Measurements from ENCODE around the gene TRPV3. TPM values are rescaled to one million over a fixed set of nuclear protein-coding genes. Genes with fewer than 3 reads are reported as not detected.

TRPV3 gene
- total and polyA plus RNA-seq, 2 of the 8 experiments (the other 6 are each of a cell fraction or from before 2014, with no cell fraction given), result 0.56 to 1.0 TPM

DNA sequence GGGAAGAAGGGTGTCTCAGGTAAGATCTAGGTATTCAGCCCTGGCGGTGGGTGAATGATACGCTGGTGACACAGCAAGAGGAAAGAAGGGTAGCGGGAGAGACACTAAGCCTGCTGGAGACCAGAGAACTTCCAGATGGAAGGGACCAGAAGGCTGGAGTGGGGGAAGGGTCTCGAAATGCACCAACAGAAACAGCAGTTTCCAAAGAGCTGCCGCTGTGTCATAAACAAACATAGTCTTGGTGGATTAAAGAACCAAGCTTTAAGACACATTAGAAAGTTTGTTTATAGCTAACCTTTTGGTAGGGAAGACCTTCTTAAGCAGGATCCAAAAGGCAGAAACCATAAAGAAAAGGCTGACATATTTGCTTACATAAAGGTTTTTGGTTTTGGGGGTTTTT lies 20.9 kb downstream of the TRPV3 start:
- peak overlapping the region; percentile 7; the same call in 1 of the 2 replicates for H2BK12ac ChIP-seq (ENCODE audit: low read depth, low read length)
- no peak overlapping the region for H3K56ac ChIP-seq (replicated peaks; ENCODE audit: insufficient read length, low read depth, low read length)
- H3K27me3 ChIP-seq (replicated peaks in 1 of 4; ENCODE audit: control insufficient read depth in 3 of 4, extremely low read depth in 1 of 4, insufficient read depth in 3 of 4, low read length in 3 of 4), result no peaks in the 10 kb centered on the region
- peaks cover 0 to 7% (median 4%) of the 10 kb centered on the region in 4 experiments; a peak in 5 of 7 replicates for H3K4me1 ChIP-seq (replicated peaks in 1 of 4; ENCODE audit: control insufficient read depth in 3 of 4, insufficient read depth in 4 of 4, low read length in 3 of 4)
- H4K91ac ChIP-seq (replicated peaks; ENCODE audit: insufficient read length, low read length), result no peak overlapping the region
- no peak overlapping the region for H2BK20ac ChIP-seq (ENCODE audit: low read length)
- no peak overlapping the region for H3K9ac ChIP-seq (replicated peaks in 1 of 4; ENCODE audit: extremely low read depth in 1 of 4, low read depth in 3 of 4, low read length in 3 of 4)
- H3K18ac ChIP-seq (ENCODE audit: extremely low read depth, low read length), result no peak overlapping the region
- no peaks in the 10 kb centered on the region for H3K36me3 ChIP-seq (ENCODE audit: control insufficient read depth in 2 of 4, insufficient read depth in 4 of 4, low read length in 3 of 4)
- no peak overlapping the region for H2BK15ac ChIP-seq (ENCODE audit: low read length)
- no peak overlapping the region for H3K4me3 ChIP-seq (ENCODE audit: extremely low read depth in 1 of 4, insufficient read depth in 2 of 4, low read depth in 3 of 4, low read length in 4 of 4)
- H4K5ac ChIP-seq (ENCODE audit: insufficient read length, low read depth, low read length), result no peak overlapping the region
- H3K79me1 ChIP-seq (ENCODE audit: low read depth, low read length), result no peaks in the 10 kb centered on the region
- DNase-seq (ENCODE audit: low read depth in 1 of 2, low spot score in 2 of 2) (no peak), FAIRE-seq (no peak)
- H3K27ac ChIP-seq (ENCODE audit: low read depth, low read length), result no peak overlapping the region
- no peaks in the 10 kb centered on the region for H4K20me1 ChIP-seq (replicated peaks in 1 of 2; ENCODE audit: control insufficient read depth in 1 of 2, insufficient read depth in 2 of 2, low read length in 2 of 2)
- H3K79me2 ChIP-seq (ENCODE audit: control insufficient read depth in 1 of 2, insufficient read depth in 2 of 2, low read length in 2 of 2), result no peaks in the 10 kb centered on the region
- H3K9me3 ChIP-seq (ENCODE audit: insufficient read depth in 2 of 2, low read depth in 1 of 2, low read length in 1 of 2), result no peaks in the 10 kb centered on the region
- 86% methylated on average over 5 of the region's 5 CpGs; no CpG with 5 or more reads in 1 of the 2 experiments for WGBS, 2 experiments (ENCODE audit: extremely low coverage in 1 of 2, insufficient coverage in 1 of 2, insufficient read length in 1 of 2, insufficient replicate concordance in 2 of 2, low coverage in 1 of 2, low lambda C conversion rate in 2 of 2, missing lambda C conversion rate in 1 of 2)
- H4K8ac ChIP-seq (ENCODE audit: extremely low read depth, insufficient read depth, low read length), result no peak overlapping the region
- peaks cover 6% of the 10 kb centered on the region; the same call in 1 of the 2 replicates for H3K23me2 ChIP-seq (ENCODE audit: low read depth, low read length)
- H3K14ac ChIP-seq (ENCODE audit: insufficient read length), result no peak overlapping the region
- CTCF ChIA-PET (ENCODE audit: partially characterized antibody), result interaction anchor here (0.7 to 2.2 kb wide), 7 partner anchors 19 to 491 kb away, joined by 3 to 10 read pairs (median 4); no protein-coding TSS in a partner anchor
- H3K4me2 ChIP-seq (ENCODE audit: insufficient read depth in 1 of 2, low read depth in 2 of 2, low read length in 2 of 2), result 0 out of 4 replicates have a peak overlapping the region, but pooled peaks of 1 of the 2 experiments have one; percentile 49
- no peak overlapping the region for H3K4ac ChIP-seq (replicated peaks; ENCODE audit: insufficient read length, low read depth, low read length)
- no peak overlapping the region for H2AK5ac ChIP-seq (ENCODE audit: low read depth, low read length)
- no peak overlapping the region for H2BK120ac ChIP-seq (replicated peaks; ENCODE audit: low read depth, low read length)
- no peak overlapping the region for H2BK5ac ChIP-seq (ENCODE audit: low read depth, low read length)
- POLR2A ChIA-PET (ENCODE audit: partially characterized antibody), result interaction anchor here (1.8 kb wide), 1 partner anchor 131 kb away, joined by 4 read pairs; no protein-coding TSS in a partner anchor
- H3K23ac ChIP-seq (ENCODE audit: insufficient read length), result no peak overlapping the region
- H2AFZ ChIP-seq (ENCODE audit: low read length), result no peak overlapping the region
- TF ChIP-seq CREB1 (IDR thresholded peaks at IDR 0.05) (no peak), ASH2L (IDR thresholded peaks at IDR 0.05; ENCODE audit: low read length) (no peak), KDM4A (IDR thresholded peaks at IDR 0.05; ENCODE audit: low read depth, low read length, severe bottlenecking) (no peak), POLR2A (IDR thresholded peaks at IDR 0.05; ENCODE audit: control extremely low read depth in 1 of 2, low read depth in 2 of 2, low read length in 2 of 2) (no peak), RBBP5 (IDR thresholded peaks at IDR 0.05; ENCODE audit: borderline replicate concordance, low read depth, low read length) (no peak), EP300 (IDR thresholded peaks at IDR 0.05; ENCODE audit: borderline replicate concordance in 1 of 2, low read depth in 2 of 2, low read length in 2 of 2) (no peak), SAP30 (IDR thresholded peaks at IDR 0.05; ENCODE audit: insufficient read depth, insufficient replicate concordance, low read length) (no peak), RAD21 (IDR thresholded peaks at IDR 0.05 in 1 of 2, conservative IDR thresholded peaks at IDR 0.05 in 1 of 2; ENCODE audit: low read depth in 2 of 2, low read length in 2 of 2) (no peak), TAF7 (optimal IDR thresholded peaks at IDR 0.05; ENCODE audit: borderline replicate concordance, low read depth, low read length) (no peak)
- TF ChIP-seq, protein P1, sequence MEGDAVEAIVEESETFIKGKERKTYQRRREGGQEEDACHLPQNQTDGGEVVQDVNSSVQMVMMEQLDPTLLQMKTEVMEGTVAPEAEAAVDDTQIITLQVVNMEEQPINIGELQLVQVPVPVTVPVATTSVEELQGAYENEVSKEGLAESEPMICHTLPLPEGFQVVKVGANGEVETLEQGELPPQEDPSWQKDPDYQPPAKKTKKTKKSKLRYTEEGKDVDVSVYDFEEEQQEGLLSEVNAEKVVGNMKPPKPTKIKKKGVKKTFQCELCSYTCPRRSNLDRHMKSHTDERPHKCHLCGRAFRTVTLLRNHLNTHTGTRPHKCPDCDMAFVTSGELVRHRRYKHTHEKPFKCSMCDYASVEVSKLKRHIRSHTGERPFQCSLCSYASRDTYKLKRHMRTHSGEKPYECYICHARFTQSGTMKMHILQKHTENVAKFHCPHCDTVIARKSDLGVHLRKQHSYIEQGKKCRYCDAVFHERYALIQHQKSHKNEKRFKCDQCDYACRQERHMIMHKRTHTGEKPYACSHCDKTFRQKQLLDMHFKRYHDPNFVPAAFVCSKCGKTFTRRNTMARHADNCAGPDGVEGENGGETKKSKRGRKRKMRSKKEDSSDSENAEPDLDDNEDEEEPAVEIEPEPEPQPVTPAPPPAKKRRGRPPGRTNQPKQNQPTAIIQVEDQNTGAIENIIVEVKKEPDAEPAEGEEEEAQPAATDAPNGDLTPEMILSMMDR (IDR thresholded peaks at IDR 0.05; ENCODE audit: control extremely low read depth in 1 of 3, insufficient read depth in 1 of 3, low read depth in 1 of 3, low read length in 3 of 3), result no peak

Data from H1 (cell line).